ENCODE data around the gene ATG9A.
"Not testable (repeated sequence)": the region's sequence is repeated elsewhere in the genome, so short reads cannot be mapped to it uniquely, and the experiment has no call there.

DNA sequence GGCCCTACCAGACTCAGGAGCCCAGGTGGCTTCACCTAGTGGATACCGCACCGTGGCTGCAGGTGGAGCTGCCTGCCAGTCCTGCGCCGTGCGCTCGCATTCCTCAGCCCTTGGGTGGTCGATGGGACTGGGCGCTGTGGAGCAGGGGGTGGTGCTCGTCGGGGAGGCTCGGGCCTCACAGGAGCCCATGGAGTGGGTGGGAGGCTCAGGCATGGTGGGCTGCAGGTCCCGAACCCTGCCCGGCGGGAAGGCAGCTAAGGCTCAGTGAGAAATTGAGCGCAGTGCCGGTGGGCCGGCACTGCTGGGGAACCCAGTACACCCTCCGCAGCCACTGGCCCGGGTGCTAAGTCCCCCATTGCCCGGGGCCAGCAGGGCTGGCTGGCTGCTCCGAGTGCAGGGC, 28.1 kb downstream of the ATG9A start:
- TF ChIP-seq, protein P1, sequence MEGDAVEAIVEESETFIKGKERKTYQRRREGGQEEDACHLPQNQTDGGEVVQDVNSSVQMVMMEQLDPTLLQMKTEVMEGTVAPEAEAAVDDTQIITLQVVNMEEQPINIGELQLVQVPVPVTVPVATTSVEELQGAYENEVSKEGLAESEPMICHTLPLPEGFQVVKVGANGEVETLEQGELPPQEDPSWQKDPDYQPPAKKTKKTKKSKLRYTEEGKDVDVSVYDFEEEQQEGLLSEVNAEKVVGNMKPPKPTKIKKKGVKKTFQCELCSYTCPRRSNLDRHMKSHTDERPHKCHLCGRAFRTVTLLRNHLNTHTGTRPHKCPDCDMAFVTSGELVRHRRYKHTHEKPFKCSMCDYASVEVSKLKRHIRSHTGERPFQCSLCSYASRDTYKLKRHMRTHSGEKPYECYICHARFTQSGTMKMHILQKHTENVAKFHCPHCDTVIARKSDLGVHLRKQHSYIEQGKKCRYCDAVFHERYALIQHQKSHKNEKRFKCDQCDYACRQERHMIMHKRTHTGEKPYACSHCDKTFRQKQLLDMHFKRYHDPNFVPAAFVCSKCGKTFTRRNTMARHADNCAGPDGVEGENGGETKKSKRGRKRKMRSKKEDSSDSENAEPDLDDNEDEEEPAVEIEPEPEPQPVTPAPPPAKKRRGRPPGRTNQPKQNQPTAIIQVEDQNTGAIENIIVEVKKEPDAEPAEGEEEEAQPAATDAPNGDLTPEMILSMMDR (IDR thresholded peaks at IDR 0.05): not testable (repeated sequence)
- not testable (repeated sequence) for TF ChIP-seq POLR2A, EP300 (IDR thresholded peaks at IDR 0.05)
